CD14-positive monocyte (primary cell): Measurements from ENCODE around the gene FAAP100. TPM values are rescaled to one million over a fixed set of nuclear protein-coding genes. Genes with fewer than 3 reads are reported as not detected.

Experiments
- DNase-seq, 3 donors: peaks; one replicate each; pipeline ENCODE4 v3.0.0-alpha.2; 2011 to 2022
- H2AFZ ChIP-seq: 2 replicates; pipeline ENCODE4 v1.6.0; 2012; ENCODE audit warnings: mild to moderate bottlenecking, low read depth, low read length, inconsistent platforms; ENCODE audit not compliant: insufficient read depth, poor library complexity, severe bottlenecking
- H3K27ac ChIP-seq, 2 donors: 1 replicate in 1 of 2; 2 replicates in 1 of 2; pipeline ENCODE4 v1.5.1; 2012 to 2013; ENCODE audit warnings: low read length in 2 of 2, control low read depth in 1 of 2, inconsistent platforms in 1 of 2, low read depth in 1 of 2, mild to moderate bottlenecking in 1 of 2
- H3K27me3 ChIP-seq, 2 donors: one replicate each; pipeline versions ENCODE4 v1.6.0 to v1.6.1; 2011 to 2013; ENCODE audit warnings: low read length in 2 of 2; ENCODE audit not compliant: control insufficient read depth in 2 of 2, insufficient read depth in 2 of 2
- H3K36me3 ChIP-seq, 2 donors: replicated peaks in 1 of 2; 1 replicate in 1 of 2; 2 replicates in 1 of 2; pipeline versions ENCODE4 v1.5.1 to v1.6.1; 2012 to 2013; ENCODE audit warnings: low read length in 2 of 2, control low read depth in 1 of 2, inconsistent platforms in 1 of 2, mild to moderate bottlenecking in 1 of 2; ENCODE audit not compliant: insufficient read depth in 2 of 2, control insufficient read depth in 1 of 2
- H3K4me1 ChIP-seq, 2 donors: 1 replicate in 1 of 2; 2 replicates in 1 of 2; pipeline versions ENCODE4 v1.5.1 to v1.6.1; 2012 to 2013; ENCODE audit warnings: low read length in 2 of 2, control low read depth in 1 of 2, inconsistent platforms in 1 of 2, mild to moderate bottlenecking in 1 of 2, moderate library complexity in 1 of 2; ENCODE audit not compliant: insufficient read depth in 2 of 2, control insufficient read depth in 1 of 2
- H3K4me2 ChIP-seq: replicated peaks from 2 replicates; pipeline ENCODE3; 2012; ENCODE audit warnings: low read length, moderate library complexity, mild to moderate bottlenecking; ENCODE audit not compliant: poor library complexity, severe bottlenecking; ENCODE audit errors: extremely low read depth
- H3K4me3 ChIP-seq, 3 experiments: fragments of 200-600 bp in 1 of 3; sonication (generic) in 1 of 3; replicated peaks in 1 of 3; 1 replicate in 2 of 3; 2 replicates in 1 of 3; pipeline ENCODE4 v1.5.1; 2011 to 2013; ENCODE audit warnings: low read length in 3 of 3, mild to moderate bottlenecking in 3 of 3, control low read depth in 2 of 3, low read depth in 2 of 3, inconsistent platforms in 1 of 3, moderate library complexity in 1 of 3
- H3K79me2 ChIP-seq: 2 replicates; pipeline ENCODE4 v1.6.0; 2012; ENCODE audit warnings: mild to moderate bottlenecking, control low read depth, inconsistent platforms, low read length, moderate library complexity; ENCODE audit not compliant: insufficient read depth
- H3K9ac ChIP-seq: 2 replicates; pipeline ENCODE4 v1.6.0; 2017; ENCODE audit warnings: low read length, mild to moderate bottlenecking; ENCODE audit not compliant: insufficient read depth, poor library complexity, severe bottlenecking
- H3K9me3 ChIP-seq, 2 donors: replicated peaks in 1 of 2; 1 replicate in 1 of 2; 2 replicates in 1 of 2; pipeline versions ENCODE4 v1.5.1 to v1.6.1; 2012 to 2013; ENCODE audit warnings: low read length in 2 of 2, control low read depth in 1 of 2; ENCODE audit not compliant: control insufficient read depth in 1 of 2, insufficient read depth in 1 of 2
- H4K20me1 ChIP-seq: 2 replicates; pipeline ENCODE4 v1.6.0; 2012; ENCODE audit warnings: mild to moderate bottlenecking, low read length, control low read depth, moderate library complexity; ENCODE audit not compliant: insufficient read depth
- H3K27ac Mint-ChIP-seq, 7 donors: one replicate each; pipeline ENCODE4 v1.8.0; 2020; ENCODE audit warnings: mild to moderate bottlenecking in 7 of 7, mixed read lengths in 7 of 7, moderate library complexity in 6 of 7, inconsistent platforms in 2 of 7
- H3K27me3 Mint-ChIP-seq, 3 donors: one replicate each; pipeline ENCODE4 v1.8.0; 2021 to 2022; ENCODE audit warnings: low read depth in 3 of 3, mild to moderate bottlenecking in 3 of 3, mixed read lengths in 3 of 3, moderate library complexity in 3 of 3, inconsistent platforms in 1 of 3
- H3K36me3 Mint-ChIP-seq, 2 donors: one replicate each; pipeline ENCODE4 v1.8.0; 2020; ENCODE audit warnings: mixed read lengths in 2 of 2, inconsistent platforms in 1 of 2, mild to moderate bottlenecking in 1 of 2
- H3K4me1 Mint-ChIP-seq: one replicate; pipeline ENCODE4 v1.8.0; 2020; ENCODE audit warnings: mild to moderate bottlenecking, mixed read lengths
- H3K4me3 Mint-ChIP-seq, 2 donors: one replicate each; pipeline ENCODE4 v1.8.0; 2020; ENCODE audit warnings: mild to moderate bottlenecking in 2 of 2, mixed read lengths in 2 of 2, moderate library complexity in 1 of 2
- H3K9me3 Mint-ChIP-seq, 7 donors: one replicate each; pipeline ENCODE4 v1.8.0; 2020 to 2022; ENCODE audit warnings: mixed read lengths in 7 of 7, mild to moderate bottlenecking in 6 of 7, moderate library complexity in 6 of 7, inconsistent platforms in 2 of 7
- CTCF ChIP-seq: fragments of 200-600 bp; IDR thresholded peaks from one replicate; pipeline ENCODE4 v1.8.0; 2022; ENCODE audit warnings: antibody characterized with exemption, mild to moderate bottlenecking
- WGBS: methylation state at CpG from one replicate; pipeline ENCODE4 v1.1.5; 2013; ENCODE audit warnings: missing lambda C conversion rate; ENCODE audit not compliant: insufficient coverage; 5-methylcytosine and 5-hydroxymethylcytosine counted together
- intact Hi-C, 2 donors: fragments of 100-400 bp; cut with micrococcal nuclease; formaldehyde crosslinking; loops; one replicate each; pipeline versions ENCODE4 v1.15.0 to v1.15.1; 2023
- polyA plus RNA-seq, 3 donors: library from polyadenylated mRNA; depleted of rRNA in 1 of 3; unstranded in 2 of 3; stranded (reverse) in 1 of 3; fragments of 300-500 nt in 2 of 3; fragments of >200 nt in 1 of 3; fragmentation: Illumina TruSeq in 2 of 3; gene quantifications; 1 replicate in 2 of 3; 2 replicates in 1 of 3; pipeline ENCODE4 v1.2.3, GENCODE V29; 2012 to 2021

The FAAP100 gene
- polyA plus RNA-seq, 3 donors: 10.3 to 37.6 (median 13.9) TPM

- 73% methylated on average over 7 of the region's 26 CpGs for WGBS
- Histone ChIP-seq H3K27ac (no peak overlapping the region), H4K20me1 (peaks cover 5% of the 10 kb centered on the region), H3K4me2 (no peak overlapping the region), H3K9ac (no peak overlapping the region), H3K36me3 (no peaks in the 10 kb centered on the region), H3K27me3 (peaks cover 0 to 43% of the 10 kb centered on the region in 2 donors), H3K4me3 (no peak overlapping the region), H2AFZ (no peak overlapping the region), H3K79me2 (peaks cover 7% of the 10 kb centered on the region), H3K4me1 (peaks cover 26 to 36% of the 10 kb centered on the region in 2 donors), H3K9me3 (no peaks in the 10 kb centered on the region)
- Mint-ChIP-seq H3K4me1 (peaks cover 16% of the 10 kb centered on the region), H3K4me3 (no peak overlapping the region), H3K9me3 (no peaks in the 10 kb centered on the region), H3K36me3 (no peaks in the 10 kb centered on the region), H3K27me3 (peaks cover 22 to 69% (median 53%) of the 10 kb centered on the region in 3 donors), H3K27ac (no peak overlapping the region)
- peak in 2 of 3 donors; percentile 37 to 48 for DNase-seq
- intact Hi-C loops: no loop called here
- TF ChIP-seq CTCF: no peak
Measured at GRCh38 chr17:81522491-81523401, 29.4 kb downstream of the FAAP100 start.

GRCh38 chr17:81520021-81520901 is 31.9 kb downstream of the FAAP100 start:
- H2AFZ ChIP-seq: peak overlapping the region; percentile 78
- peaks cover 0 to 35% of the 10 kb centered on the region in 2 donors for H3K27me3 ChIP-seq
- peak overlapping the region in 1 of 2 donors; percentile 48 for H3K27ac ChIP-seq
- peaks cover 22 to 49% (median 41%) of the 10 kb centered on the region in 3 donors for H3K27me3 Mint-ChIP-seq
- peaks cover 51 to 60% of the 10 kb centered on the region in 2 donors for H3K4me1 ChIP-seq
- H3K9ac ChIP-seq: peak overlapping the region; percentile 68
- no peak for TF ChIP-seq CTCF
- DNase-seq: peak in 1 of 3 donors; percentile 28
- peaks cover 10% of the 10 kb centered on the region for H4K20me1 ChIP-seq
- H3K4me2 ChIP-seq: peak overlapping the region; percentile 90
- peak overlapping the region in 1 of 3 experiments; percentile 77 for H3K4me3 ChIP-seq
- peaks cover 35% of the 10 kb centered on the region for H3K4me1 Mint-ChIP-seq
- no peaks in the 10 kb centered on the region for H3K9me3 ChIP-seq
- intact Hi-C loops: no loop called here
- peaks cover 4 to 7% of the 10 kb centered on the region in 2 donors for H3K36me3 Mint-ChIP-seq
- H3K4me3 Mint-ChIP-seq: peak overlapping the region in 1 of 2 donors; percentile 46
- H3K27ac Mint-ChIP-seq: peak overlapping the region in 5 of 7 donors; percentile 5 to 66 (median 43)
- H3K79me2 ChIP-seq: peaks cover 32% of the 10 kb centered on the region
- no peaks in the 10 kb centered on the region for H3K9me3 Mint-ChIP-seq
- H3K36me3 ChIP-seq: no peaks in the 10 kb centered on the region
- WGBS: 90% methylated on average over 11 of the region's 14 CpGs
